Stimulated activated CD8-positive, alpha-beta memory T cell treated with anti-CD3 and anti-CD28 coated beads, Interleukin-2, amount 100 ng/mL, for 48 hours (primary cell): ENCODE data around the gene EFCC1.

Source experiments
- DNase-seq, 2 donors: peaks; one replicate each; pipeline ENCODE4 v3.0.0-alpha.2; 2020; ENCODE audit warnings: low read depth in 2 of 2

The EFCC1 gene

GRCh38 chr3:129032716-129033115 lies 31.6 kb downstream of the EFCC1 start:
- DNase-seq, result no peak

GRCh38 chr3:129033151-129033550 lies 32.0 kb downstream of the EFCC1 start:
- no peak for DNase-seq

- no peak for DNase-seq
Observed at GRCh38 chr3:129033633-129034321, 32.7 kb downstream of the EFCC1 start.

DNA sequence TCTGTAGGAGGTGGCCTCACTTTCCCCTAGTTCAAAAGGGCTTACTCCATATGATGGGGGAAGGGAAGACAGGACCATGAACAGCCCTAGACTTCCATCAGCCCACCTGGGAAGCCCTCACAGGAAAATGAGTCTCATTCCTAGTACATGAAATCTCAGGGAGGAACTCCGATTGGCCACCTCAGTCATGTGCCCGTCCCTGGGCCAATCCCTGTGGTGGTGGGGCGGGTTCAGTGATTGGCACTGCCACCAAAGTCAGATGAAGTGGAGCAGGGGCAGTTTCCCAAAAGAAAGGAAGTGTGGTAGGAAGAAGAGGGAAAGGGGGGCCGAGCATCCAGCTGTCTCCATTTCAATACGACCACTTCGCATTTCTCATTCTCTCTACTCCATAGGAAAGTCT lies 33.5 kb downstream of the EFCC1 start:
- DNase-seq, result no peak

GRCh38 chr3:129035360-129036221 lies 34.5 kb downstream of the EFCC1 start:
- no peak for DNase-seq

- no peak for DNase-seq
Observed at GRCh38 chr3:129036222-129037092, 35.4 kb downstream of the EFCC1 start.

DNA sequence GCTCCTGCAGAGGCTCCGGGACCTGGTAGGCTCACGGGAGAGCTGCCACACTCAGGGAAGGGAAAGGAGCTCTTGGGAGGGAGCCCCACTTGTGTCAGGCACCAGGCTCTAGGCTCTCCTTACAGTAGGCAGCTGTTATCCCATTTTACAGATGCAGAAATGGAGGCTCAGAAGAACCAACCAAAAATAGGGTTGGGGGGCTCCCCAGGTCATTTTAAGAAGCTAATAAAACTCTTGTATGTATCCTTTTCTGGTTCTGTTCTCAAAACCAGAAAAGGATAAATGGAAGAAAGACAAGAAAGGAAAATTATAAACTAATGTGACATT lies 36.0 kb downstream of the EFCC1 start:
- no peak for DNase-seq

DNA sequence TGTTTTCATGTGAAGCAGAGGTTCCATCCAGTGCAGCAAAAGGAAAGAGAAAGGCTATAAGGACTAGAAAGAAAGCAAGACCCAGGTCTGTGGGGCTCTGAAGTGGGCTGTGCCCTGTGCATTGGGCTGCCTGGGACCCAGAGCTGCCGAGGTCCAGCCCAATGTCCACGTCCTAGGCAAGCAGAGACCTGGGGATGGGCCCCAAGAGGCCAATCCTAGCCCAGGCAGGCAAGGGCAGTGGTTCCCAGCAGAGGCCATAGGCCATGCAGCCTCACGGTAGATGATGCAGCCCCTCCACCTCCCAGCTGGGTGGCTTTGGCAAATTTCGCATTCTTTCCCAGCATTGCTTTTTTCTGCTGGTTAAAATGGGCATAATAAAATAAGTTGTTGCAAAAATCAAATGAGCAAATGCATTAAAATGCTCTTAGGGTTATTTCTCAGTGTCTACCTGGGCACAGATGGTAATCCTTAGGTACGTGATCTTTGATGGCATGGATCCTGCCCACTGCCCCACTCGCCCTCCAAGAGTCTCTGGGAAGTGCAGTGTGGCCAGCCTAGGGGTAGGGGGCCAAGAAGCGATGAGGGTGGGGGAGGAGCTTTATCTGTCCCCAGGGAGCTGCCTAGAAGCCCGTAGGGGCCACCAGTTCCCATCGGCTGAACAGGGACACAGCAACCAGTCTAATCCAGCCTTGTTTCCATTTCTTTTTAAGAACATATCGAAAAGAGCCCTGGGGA lies 37.2 kb downstream of the EFCC1 start:
- no peak for DNase-seq

DNA sequence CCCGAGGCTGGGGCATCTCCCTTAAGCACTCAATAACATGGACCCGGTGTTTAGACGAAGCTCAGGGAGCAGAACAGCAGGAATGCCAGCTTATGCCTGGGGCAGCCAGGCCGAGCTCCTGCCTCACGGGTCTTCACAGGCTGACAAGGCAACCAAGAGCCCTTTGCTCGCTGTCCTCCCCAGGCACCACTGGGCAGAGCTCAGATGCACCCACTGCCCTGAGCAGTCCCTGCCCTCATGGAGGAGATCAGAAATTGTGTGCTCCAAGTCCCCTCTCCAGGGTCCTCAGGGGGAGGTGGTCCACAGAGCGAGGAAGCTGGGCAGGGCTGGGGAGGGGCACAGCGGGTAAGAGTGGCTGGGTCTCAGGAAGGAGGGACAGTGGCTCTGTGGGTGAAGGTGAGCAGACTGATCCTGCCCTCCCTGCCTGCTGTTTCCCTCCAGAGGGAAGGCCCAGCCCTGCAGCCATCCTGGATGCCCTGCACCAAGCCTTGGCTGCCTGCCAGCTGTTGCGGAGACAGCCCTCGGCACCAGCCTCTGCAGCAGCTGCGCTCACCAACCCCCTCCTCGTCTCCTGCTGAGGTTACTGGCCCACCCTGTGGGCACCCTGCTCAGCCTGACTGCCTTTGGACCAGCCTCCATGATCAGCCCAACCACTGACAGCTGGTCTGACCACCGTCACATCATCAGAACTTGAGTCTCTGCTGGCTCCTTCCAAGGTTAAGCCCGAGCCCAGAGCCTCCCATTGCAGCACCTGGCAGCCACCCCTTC lies 38.4 kb downstream of the EFCC1 start:
- DNase-seq, result no peak

DNA sequence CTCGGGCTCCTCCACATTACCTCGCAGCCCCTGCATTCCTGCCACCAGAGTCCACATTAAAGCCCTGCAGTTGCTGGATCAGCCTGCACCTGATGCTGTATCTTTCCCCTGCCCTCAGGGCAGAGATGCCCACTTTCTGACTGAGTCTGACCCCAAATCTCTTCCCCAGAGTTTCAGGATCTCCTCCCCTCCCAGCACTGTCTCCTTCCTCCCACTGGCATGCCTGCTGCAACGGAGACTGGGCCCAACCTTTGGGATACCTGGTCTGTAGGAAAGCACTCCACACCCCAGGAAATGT lies 38.9 kb downstream of the EFCC1 start:
- DNase-seq, result no peak

- DNase-seq, result no peak
Observed at GRCh38 chr3:129040579-129041300, 39.6 kb downstream of the EFCC1 start.

DNA sequence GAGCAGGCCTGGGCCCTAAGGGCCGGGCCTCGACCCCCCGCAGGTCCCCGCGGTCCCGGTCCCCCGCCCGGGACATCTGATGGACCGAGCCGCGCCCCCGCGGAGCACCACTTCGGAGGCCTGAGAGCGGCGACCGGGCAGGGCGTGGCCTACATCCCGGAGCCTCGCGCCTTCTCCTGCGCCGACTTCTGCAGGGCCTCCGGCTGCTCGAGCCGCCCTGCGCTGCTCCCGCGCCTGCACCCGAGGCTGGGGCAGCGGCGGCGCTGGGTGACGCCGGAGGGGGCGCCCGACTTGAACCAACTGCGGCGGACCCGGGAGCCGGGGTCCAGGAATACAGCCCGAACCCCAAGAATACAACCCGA lies 44.6 kb downstream of the EFCC1 start:
- DNase-seq, result peak; percentile 44 to 47

DNA sequence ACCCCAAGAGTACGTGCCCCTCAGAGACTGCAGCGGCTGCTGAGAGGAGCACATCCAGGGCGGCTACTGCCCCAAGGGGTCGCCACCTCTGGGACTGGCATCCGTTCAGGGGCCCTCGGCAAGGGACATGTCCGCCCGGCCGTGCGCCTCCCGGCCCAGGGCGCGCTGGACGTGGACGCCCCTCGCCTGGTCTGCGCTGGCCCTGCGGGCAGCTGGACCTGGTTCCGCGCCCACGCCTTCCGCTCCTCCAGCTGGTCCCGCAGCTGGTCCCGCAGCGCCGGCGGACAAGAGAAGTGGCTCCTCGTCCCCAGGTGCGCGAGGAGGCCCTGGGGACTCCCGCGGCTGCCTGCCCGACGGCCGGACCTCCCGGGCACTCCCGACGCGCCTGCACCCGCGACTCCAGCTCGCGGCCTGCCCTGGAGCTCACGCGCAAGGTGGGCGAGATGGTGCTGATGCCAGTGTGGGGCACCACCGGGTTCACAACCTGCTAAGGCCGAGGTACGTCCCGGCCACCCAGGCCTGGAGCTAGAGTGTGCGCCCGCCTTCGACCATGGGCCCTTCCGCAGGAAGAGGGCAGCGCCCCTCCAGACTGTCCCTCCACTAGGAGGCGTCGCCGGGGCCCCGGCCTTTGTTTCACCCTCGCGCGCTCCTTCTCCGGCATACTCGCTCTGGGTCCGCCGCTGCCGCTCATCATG lies 45.1 kb downstream of the EFCC1 start:
- DNase-seq, result peak in 1 of 2 donors; percentile 23

DNA sequence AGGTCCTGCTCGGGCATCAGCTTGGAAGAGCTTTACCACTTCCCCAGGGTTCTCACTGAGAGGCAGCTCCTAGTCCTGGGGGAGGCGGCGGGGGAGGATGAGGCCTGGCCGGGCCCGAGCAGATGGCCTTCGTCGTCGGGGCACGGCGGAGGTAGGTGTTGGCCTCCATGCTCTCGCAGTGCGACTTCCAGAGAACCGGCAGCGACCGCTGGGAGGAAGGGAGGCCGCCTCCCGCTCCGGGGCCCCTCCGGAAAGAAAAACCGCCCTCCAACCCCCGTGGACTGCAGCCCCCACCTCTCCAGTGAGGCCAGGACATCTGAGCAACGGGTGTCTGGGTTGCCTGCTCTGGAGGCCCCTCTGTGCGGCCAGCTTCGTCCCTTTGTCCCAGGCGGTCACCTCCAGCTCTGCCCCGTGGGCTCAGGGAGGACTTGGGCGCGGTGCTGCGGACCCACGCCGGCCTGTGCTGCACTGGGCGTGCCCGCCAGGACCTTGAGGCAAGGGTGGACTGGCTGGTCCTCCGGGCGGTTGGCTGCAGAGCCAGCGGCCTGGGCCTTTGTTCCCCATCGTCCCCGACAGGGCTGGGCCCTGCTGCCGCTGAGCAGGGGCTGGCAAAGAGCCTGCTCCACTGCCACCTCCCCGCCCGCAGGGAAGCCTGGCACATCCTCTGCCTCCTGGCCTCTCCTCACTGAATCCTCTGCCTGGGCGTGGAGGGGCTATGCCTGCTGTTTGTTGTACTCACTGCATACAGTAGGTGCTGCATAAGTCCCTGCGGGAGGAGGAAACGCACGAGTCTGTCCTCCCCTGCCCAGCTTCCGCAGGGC lies 45.8 kb downstream of the EFCC1 start:
- DNase-seq, result no peak

- no peak for DNase-seq
Observed at GRCh38 chr3:129047553-129047839, 46.4 kb downstream of the EFCC1 start.

DNA sequence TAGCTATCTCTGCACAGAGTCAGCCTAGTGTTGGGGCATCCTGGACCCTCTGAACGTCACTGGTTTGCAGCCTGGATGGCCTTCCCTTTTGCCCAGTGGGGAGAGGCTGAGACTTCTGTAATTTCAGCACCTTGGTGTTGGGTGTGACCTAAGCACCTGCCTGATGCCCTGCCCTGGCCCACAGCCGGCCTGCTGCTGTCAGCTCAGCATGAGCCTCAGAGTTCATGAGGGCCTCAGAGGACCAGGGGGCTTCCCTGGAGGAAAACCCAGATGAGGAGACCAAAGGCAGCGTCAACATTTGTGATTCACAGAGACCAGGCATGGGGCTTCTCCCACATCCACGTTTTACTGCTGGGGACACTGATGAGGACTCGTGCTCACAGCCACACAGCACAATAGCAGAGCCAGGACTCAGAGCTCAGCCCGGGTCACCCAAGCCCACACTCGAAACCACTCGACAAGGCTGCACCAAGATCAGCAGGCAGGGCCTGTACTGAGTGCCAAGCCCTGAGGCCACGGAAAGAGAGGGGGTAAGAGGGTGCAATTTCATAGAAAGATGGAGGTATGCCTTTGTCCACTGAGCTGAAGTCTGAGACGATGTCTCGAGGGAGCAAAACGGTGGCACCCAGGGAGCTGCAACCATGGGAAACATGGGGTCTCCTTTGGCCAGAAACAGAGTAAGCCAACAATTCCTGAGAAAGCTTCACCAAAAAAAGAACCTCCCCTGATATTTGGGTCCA lies 49.6 kb downstream of the EFCC1 start:
- no peak for DNase-seq

DNA sequence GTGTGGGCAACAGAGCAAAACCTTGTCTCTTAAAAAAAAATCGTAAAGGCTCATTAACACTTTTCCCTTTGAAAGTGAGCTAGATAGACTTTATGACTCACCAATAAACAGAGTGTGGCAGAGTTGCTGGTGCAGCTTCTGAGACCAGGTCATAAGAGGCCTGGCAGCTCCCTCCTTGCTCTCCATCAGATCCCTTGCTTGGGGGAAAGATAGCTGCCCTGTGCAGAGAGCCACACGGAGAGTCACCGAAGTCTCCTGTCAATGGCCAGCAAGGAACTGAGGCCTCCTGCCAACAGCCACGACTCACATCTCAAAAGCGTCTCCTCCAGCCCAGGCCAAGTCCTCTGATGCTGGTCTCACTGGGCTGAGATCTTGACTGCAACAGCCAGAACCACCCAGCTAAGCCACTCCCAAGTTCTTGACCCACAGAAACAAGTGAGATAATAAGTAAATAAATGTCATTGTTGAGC lies 50.8 kb downstream of the EFCC1 start:
- no peak for DNase-seq

DNA sequence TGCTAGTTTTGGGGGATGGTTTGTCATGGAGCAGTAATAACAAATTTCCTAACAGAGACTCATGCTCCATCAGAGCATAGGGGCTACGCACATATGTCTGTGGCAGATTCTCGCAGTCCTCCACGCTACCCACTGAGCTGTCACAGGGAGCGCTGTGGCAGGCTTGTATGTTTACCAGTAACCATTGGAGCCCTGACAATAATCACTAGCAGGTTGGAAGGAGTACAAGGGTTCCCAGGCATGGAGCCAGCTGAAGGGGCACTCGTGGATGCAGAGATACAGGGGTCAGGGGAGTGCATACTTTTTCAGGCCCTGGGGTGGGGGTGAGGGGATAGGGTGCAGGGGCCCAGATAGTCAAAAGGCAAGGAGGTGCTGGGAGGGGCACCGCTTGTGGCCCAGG lies 51.6 kb downstream of the EFCC1 start:
- DNase-seq, result no peak
